ENCODE data around the gene MRPS16. TPM values are rescaled to one million over a fixed set of nuclear protein-coding genes. Genes with fewer than 3 reads are reported as not detected.
A peak's percentile ranks its signal among the peaks of the same experiment; 100 is the strongest.

The MRPS16 gene
- total and polyA plus RNA-seq, 2 of the 13 experiments (the other 11 are each of a cell fraction or from before 2014, with no cell fraction given) = 70.1 to 135 TPM

DNA sequence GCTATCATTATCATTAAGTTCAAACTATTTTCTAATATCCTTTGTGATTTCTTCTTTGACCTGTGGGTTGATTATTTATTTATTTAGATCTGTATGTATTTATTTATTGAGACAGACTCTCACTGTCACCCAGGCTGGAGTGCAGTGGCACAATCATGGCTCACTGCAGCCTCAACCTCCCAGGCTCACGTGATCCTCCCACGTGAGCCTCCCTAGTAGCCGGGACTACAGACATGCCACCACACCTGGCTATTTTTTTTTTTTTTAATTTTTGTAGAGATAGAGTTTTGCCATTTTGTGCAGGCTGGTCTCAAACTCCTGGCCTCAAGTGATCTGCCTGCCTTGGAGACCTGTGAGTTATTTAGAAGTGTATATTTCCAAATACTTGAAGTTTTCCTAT lies 28.7 kb upstream of the MRPS16 start (continued):
- TF ChIP-seq GLI4 (CRISPR knock-in tag; IDR thresholded peaks at IDR 0.05; ENCODE audit: borderline replicate concordance) (no peak), ETV5 (CRISPR knock-in tag; IDR thresholded peaks at IDR 0.05; ENCODE audit: borderline replicate concordance) (no peak), ZNF569 (CRISPR knock-in tag; IDR thresholded peaks at IDR 0.05; ENCODE audit: borderline replicate concordance) (no peak)
- TF ChIP-seq, protein P1, sequence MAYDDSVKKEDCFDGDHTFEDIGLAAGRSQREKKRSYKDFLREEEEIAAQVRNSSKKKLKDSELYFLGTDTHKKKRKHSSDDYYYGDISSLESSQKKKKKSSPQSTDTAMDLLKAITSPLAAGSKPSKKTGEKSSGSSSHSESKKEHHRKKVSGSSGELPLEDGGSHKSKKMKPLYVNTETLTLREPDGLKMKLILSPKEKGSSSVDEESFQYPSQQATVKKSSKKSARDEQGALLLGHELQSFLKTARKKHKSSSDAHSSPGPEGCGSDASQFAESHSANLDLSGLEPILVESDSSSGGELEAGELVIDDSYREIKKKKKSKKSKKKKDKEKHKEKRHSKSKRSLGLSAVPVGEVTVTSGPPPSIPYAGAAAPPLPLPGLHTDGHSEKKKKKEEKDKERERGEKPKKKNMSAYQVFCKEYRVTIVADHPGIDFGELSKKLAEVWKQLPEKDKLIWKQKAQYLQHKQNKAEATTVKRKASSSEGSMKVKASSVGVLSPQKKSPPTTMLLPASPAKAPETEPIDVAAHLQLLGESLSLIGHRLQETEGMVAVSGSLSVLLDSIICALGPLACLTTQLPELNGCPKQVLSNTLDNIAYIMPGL (CRISPR knock-in tag; IDR thresholded peaks at IDR 0.05; ENCODE audit: borderline replicate concordance in 1 of 2, low read depth in 1 of 2) = no peak

DNA sequence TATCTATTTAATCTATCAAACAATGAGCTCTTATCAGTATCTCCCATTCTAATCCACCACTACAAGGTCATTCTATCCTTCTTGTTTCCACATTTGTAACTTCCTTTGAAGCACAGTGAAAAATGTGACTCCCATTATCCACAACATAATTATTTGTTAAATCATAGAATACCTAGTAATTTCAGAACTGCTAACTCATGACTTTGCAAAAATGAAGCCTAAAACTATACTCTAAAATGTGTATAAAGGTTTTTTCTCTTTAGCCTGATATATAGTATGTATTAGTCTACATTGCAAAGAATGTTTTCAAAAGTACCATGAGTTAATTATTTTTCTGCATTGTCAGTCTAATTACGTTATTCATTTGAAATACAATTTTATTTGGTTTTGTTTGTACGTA lies 12.0 kb upstream of the MRPS16 start:
- in situ Hi-C loops (cut with HindIII; ENCODE audit: extremely low pct_ligation_motif_present, low pct_unique_long_range_greater_than_20kb) (loop anchor here (25.0 kb wide), 1 partner anchor 373 kb away; the partner anchor contains the start of gene MYOZ1), intact Hi-C loops (cut with micrococcal nuclease; ENCODE audit: unreplicated experiment) (loop anchor here (5.0 kb wide), 1 partner anchor 93 kb away; the partner anchor contains the start of gene CFAP70)
- BruUV-seq (replicated peaks) = no TSS peak
- Histone ChIP-seq H3K4me2 (ENCODE audit: low read depth, low read length) (no peak overlapping the region), H3K4me1 (ENCODE audit: insufficient read depth, low read length) (no peaks in the 10 kb centered on the region), H3K27ac (ENCODE audit: extremely low read length, insufficient read depth, low read length) (no peak overlapping the region), H3K9me3 (ENCODE audit: low read length) (no peaks in the 10 kb centered on the region), H2AFZ (ENCODE audit: low read length) (no peak overlapping the region), H3K9ac (ENCODE audit: insufficient read depth, low read depth, low read length) (no peak overlapping the region), H4K20me1 (ENCODE audit: insufficient read depth, low read length) (no peaks in the 10 kb centered on the region), H3K36me3 (replicated peaks in 1 of 2; ENCODE audit: control insufficient read depth in 1 of 2, insufficient read depth in 2 of 2, low read length in 2 of 2) (no peaks in the 10 kb centered on the region), H3K27me3 (ENCODE audit: control insufficient read depth in 1 of 2, insufficient read depth in 2 of 2, low read length in 2 of 2) (no peaks in the 10 kb centered on the region), H3K4me3 (replicated peaks in 1 of 3; ENCODE audit: insufficient read depth in 1 of 3, low read depth in 2 of 3, low read length in 3 of 3) (no peak overlapping the region), H3K79me2 (ENCODE audit: insufficient read depth, low read length) (no peaks in the 10 kb centered on the region)
- FAIRE-seq (no peak), ATAC-seq (no peak), DNase-seq (ENCODE audit: low spot score) (no peak)
- CTCF ChIA-PET (ENCODE audit: low intra/inter-chr PET ratio, low total read pairs) = no interaction called here
- WGBS (ENCODE audit: low lambda C conversion rate) = 77% methylated on average over 2 of the region's 2 CpGs
- TF ChIP-seq MAFK (conservative IDR thresholded peaks at IDR 0.05 in 1 of 2, IDR thresholded peaks at IDR 0.05 in 1 of 2; ENCODE audit: low read length in 2 of 2) = peak; percentile 29 to 44; a peak in 2 of 4 replicates
- TF ChIP-seq IRX3 (CRISPR knock-in tag; IDR thresholded peaks at IDR 0.05; ENCODE audit: borderline replicate concordance, low read depth) = no peak
- TF ChIP-seq MAFF (IDR thresholded peaks at IDR 0.05; ENCODE audit: low read depth, low read length) = peak; percentile 21; the same call in 1 of the 2 replicates
- TF ChIP-seq, protein P2, sequence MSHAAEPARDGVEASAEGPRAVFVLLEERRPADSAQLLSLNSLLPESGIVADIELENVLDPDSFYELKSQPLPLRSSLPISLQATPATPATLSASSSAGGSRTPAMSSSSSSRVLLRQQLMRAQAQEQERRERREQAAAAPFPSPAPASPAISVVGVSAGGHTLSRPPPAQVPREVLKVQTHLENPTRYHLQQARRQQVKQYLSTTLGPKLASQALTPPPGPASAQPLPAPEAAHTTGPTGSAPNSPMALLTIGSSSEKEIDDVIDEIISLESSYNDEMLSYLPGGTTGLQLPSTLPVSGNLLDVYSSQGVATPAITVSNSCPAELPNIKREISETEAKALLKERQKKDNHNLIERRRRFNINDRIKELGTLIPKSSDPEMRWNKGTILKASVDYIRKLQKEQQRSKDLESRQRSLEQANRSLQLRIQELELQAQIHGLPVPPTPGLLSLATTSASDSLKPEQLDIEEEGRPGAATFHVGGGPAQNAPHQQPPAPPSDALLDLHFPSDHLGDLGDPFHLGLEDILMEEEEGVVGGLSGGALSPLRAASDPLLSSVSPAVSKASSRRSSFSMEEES (CRISPR knock-in tag; IDR thresholded peaks at IDR 0.05) = no peak
- TF ChIP-seq REL (CRISPR knock-in tag; conservative IDR thresholded peaks at IDR 0.05) = no peak
- POLR2A ChIA-PET = interaction anchor here (1.4 to 3.9 kb wide), 2 partner anchors 12 to 17 kb away, joined by 3 to 21 read pairs; partner anchors contain the start of genes DNAJC9 and MRPS16
